ENCODE data around the gene GALNT4.

GALNT4 gene

GRCh38 chr12:89490922-89491321, 33.7 kb downstream of the GALNT4 start:
- DNase-seq, result no peak

GRCh38 chr12:89486264-89486663, 38.3 kb downstream of the GALNT4 start:
- no peak for DNase-seq

GRCh38 chr12:89484470-89484869, 40.1 kb downstream of the GALNT4 start:
- no peak for DNase-seq

DNA sequence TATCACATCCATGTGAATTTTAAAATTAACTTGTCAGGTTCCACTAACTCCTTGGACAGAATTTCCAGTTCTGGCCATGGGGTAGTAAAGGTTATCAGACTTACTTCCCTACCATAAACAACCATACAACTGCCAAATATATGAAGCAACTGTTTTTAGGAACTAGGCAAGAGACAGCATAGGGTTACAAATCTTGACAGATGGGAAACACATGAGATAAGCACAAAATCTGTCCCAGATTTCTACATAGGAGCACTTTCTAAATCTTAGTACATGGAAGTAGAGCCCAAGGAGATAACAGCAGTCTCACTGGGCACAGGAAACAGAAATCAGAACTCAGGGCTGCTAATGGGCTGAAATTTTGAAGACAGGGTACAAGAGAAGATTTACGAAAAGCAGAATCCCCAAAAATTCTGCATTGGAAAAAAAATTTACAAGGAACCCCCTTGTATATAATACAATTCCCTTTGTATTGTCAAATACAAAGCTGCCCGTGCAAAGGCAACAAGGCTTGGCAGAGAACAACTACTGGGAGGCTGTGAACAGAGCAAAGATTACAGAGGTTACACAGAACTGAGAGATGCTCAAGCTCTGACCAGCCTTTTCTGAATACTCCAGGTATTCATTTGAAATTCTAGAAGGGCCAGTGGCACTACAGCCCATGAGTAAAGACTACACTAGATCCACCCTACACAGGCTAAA, 43.2 kb downstream of the GALNT4 start:
- DNase-seq, result no peak

GRCh38 chr12:89479982-89480381, 44.6 kb downstream of the GALNT4 start:
- no peak for DNase-seq

GRCh38 chr12:89477633-89478279, 46.8 kb downstream of the GALNT4 start:
- no peak for DNase-seq

DNA sequence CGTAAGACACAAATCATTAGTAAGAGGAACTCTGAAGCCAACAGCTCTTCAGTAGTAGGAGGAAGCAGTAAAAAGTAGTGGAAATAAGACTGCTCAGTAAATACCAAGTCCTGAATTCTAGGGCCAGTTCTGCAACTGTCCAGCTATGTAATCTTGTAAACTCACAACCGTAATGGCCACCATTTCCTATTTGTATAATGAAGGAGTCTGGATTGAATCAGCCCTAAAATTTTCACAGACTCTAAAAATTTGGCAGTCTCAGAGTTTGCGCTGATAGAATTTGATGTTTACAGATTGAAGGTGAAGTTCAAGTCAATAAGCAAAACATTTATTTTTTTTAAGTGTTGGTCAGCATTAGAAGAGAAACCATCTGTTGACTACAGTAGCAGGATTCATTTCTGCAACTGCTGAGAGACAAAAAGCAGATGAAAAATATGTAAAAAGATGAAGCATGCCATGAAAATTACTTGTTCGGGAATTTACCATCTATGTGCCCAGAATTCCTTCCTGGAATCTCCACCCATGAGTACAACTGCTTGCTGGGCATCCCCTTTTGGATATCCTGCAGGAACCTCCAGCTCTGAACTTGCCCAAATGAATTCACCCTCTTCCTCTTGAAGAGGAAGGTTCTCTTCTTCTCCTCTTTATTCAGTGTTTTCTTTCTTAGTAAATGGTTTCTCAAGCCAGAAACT, 47.5 kb downstream of the GALNT4 start:
- DNase-seq, result no peak

- no peak for DNase-seq
Observed at GRCh38 chr12:89476232-89476631, 48.4 kb downstream of the GALNT4 start.

GRCh38 chr12:89475203-89475990, 49.2 kb downstream of the GALNT4 start:
- no peak for DNase-seq

DNA sequence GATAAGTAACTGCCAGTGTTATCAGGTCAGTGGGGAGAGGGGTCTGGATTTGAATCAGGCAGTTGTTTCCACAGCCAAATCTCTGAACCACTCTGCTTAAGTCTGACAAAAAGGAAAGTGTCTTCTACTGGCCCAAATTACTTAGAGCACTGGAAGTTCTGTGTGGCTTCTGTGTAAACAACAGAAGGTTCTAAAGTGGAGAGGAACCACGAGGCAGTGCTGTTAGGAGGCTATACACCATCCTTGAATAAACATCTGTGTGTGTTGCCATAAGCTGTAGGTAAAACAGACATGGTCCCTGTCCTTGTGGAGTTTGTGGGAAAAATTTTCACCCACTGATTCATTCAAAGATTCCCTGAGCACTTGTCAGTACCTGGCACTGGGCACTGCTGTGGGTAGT, 50.0 kb downstream of the GALNT4 start:
- no peak for DNase-seq

All from CD4-positive, alpha-beta T cell treated with Interleukin-4 for 4 hours (primary cell).